GM11168 (cell line): ENCODE results near the gene GPRC5C.
"Not testable (repeated sequence)": the region's sequence is repeated elsewhere in the genome, so short reads cannot be mapped to it uniquely, and the experiment has no call there.

ENCODE experiments used
- in situ Hi-C: fragments of 300-500 bp; cut with MboI; formaldehyde crosslinking; loops from one replicate; pipeline ENCODE4 v1.12.0; 2022; ENCODE audit warnings: low sequenced_read_pairs; ENCODE audit not compliant: unreplicated experiment

The GPRC5C gene

DNA sequence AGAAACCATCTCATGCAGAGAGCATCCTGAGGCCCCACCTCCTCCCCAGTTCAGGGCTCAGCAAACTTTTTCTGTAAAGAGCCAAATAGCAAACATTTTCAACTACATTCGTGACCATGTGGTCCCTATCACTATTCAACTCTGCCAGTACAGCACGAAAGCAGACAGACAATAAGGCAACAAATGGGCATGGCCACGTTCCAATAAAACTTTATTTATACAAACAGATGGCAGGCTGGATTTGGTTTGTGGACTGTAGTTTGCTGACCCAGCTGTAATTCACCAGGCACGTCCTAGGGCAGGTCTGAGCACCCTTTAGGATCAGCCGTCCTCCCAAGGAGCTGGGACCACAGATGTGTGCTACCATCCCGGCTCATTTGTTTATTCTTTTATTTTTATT, 27.1 kb upstream of the GPRC5C start:
- in situ Hi-C loops: no loop called here

DNA sequence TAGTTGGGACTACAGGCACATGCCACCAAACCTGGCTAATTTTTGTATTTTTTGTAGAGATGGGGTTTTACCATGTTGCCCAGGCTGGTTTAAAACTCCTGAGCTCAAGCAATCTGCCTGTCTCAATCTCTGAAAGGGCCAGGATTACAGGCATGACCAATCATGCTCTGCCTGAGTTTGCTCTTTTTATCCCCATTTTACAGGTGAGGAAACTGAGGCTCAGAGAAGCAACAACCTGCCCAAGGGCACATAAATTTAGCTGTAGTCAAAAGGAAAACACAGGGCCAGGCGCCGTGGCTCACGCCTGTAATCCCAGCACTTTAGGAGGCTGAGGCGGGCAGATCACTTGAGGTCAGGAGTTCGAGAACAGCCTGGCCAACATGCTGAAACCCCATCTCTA, 26.6 kb upstream of the GPRC5C start:
- in situ Hi-C loops: not testable (repeated sequence)

- in situ Hi-C loops: no loop called here
Measured at GRCh38 chr17:74407384-74407783, 24.5 kb upstream of the GPRC5C start.

DNA sequence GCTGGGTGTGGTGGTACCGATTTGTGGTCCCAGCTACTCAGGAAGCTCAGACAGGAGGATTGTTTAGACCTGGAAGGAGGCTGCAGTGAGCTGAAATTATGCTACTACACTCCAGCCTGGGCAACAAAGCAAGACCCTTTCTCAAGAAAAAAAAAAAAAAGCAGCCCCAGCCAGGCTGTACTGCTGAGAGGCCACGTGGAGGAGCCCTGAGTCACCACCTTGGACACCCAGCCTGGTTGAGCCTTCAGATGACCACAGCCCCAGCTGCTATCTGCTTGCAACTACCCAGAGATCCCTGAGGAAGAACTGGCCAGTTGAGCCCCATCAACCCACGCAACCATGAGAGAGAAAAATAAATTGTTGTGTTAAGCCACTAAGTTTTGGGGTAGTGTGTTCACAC, 23.6 kb upstream of the GPRC5C start:
- in situ Hi-C loops: no loop called here

DNA sequence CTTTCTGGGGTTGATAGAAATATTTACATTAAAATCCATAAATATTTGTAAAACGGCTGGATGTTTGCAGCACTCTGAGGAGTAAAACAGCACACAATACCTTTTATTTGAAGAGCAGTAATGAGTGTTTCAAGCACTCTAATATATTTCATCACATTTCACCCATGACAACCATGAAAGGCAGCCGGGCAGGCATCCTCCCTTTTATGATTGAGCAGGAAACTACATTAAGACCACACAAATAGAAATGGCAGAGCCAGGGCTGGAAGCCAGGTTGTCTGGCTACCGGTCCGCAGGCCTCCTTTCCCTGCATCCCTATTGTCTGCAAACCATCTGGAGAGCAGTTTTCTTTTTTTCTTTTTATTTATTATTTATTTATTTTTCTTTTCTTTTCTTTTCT, 23.1 kb upstream of the GPRC5C start:
- in situ Hi-C loops: no loop called here

GRCh38 chr17:74410001-74410443, 21.9 kb upstream of the GPRC5C start:
- in situ Hi-C loops: no loop called here

- in situ Hi-C loops: no loop called here
Measured at GRCh38 chr17:74412581-74412980, 19.3 kb upstream of the GPRC5C start.

- in situ Hi-C loops: no loop called here
Measured at GRCh38 chr17:74413491-74413890, 18.4 kb upstream of the GPRC5C start.

DNA sequence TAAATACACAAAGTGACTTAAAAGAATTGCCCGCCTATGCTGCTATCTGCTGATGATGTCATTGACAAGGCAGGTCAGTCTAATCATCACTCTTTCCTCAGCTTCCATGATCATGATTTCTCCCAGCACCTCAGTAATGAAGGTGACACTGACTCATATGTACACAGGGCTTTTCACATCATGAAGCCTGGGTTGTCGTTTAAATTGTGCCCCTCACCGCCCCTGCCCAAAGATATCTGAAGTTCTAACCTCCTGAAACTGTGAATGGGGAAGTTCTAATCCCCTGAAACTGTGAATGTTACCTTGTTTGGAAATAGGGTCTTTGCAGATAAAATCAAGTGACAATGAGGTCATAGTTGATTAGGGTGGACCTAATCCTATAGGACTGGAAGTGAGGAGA, 17.4 kb upstream of the GPRC5C start:
- in situ Hi-C loops: no loop called here

DNA sequence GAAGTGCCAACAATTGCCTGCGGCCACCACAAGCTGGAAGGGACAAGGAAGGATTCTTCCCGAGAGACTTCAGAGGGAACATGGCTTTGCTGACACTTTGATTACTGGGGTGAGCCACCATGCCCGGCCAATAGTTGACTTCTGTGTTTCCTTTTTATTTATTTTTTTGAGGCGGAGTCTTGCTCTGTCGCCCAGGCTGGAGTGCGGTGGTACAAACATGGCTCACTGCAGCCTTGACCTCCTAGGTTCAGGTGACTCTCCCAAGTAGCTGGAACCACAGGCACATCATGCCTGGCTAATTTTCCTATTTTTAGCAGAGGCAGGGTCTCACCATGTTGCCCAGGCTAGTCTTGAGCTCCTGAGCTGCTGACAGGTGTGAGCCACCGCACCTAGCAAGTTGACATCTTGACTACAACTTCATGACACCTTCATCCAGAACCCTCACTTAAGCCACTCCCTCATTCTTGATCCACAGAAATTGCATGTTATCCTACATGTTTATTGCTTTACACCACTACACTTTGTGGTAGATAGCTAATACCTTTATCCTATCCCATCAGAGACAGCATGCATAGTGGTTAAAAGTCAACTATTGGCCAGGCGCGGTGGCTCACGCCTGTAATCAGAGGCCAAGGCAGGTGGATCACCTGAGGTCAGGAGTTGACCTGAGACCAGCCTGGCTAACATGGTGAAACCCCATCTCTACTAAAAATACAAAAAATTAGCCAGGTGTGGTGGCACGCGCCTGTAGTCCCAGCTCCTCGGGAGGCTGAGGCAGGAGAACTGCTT, 16.1 kb upstream of the GPRC5C start:
- in situ Hi-C loops: no loop called here

DNA sequence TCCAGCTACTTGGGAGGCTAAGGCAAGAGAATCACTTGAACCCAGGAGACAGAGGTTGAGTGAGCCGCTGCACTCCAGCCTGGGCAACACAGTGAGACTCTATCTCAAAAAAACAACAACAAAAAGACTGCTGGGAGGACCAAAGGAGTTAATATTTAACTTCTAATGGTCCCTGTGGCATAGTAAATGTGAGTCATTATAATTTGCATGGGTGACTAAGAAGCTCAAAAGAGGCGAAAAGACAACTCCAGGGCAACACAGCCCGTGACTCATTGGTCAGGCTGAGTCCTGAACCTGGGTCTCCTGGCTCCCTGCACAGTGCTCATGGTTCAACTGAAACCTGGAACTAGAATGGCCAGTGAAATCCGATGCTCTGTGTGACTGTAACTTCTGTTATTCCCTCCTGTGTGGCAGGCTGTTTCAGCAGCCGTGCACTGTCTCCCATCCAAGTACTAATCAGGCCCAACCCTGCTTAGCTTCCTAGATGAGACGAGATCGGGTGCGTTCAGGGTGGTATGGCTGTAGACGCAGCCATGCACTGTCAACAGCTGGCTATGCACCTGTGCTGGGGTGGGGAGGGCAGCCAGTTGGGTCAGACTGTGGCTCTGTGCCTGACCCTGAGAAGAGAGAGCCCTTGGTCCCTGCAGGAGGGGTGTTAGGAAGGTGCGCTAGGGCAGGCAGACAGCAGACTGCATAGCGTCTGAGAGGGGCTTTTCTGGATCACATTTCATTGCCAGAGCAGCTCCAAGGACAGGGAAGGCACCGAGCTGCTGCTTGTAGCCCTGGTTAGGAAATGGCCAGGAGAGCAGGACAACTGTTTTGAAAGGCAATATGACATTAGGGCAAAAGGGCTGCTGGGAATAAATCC, 14.5 kb upstream of the GPRC5C start:
- in situ Hi-C loops: no loop called here

- in situ Hi-C loops: no loop called here
Measured at GRCh38 chr17:74419928-74420411, 11.9 kb upstream of the GPRC5C start.

- in situ Hi-C loops: no loop called here
Measured at GRCh38 chr17:74424117-74424516, 7.8 kb upstream of the GPRC5C start.

DNA sequence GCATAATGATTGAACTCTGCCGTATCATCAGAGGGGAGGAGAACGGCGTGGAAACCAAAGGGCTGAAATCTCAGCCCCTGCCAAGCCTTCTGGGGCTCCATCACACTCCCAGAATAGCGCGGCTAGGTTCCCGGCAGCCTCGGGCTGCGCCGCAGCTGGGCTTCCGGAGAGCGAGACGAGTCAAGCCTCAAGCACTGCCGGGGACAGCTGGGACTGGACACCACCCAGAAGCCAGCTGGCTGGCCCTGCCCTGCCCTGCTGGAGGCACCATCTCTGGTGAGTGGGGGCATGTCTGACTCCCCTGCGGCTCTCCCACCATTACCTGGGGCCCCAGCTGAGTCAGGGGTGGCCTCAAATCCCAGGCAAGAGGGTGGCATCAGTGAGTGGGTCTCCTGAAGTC, 7.2 kb upstream of the GPRC5C start:
- in situ Hi-C loops: no loop called here

GRCh38 chr17:74426551-74427047, 5.3 kb upstream of the GPRC5C start:
- in situ Hi-C loops: no loop called here

GRCh38 chr17:74427048-74427762, 4.7 kb upstream of the GPRC5C start:
- in situ Hi-C loops: no loop called here

DNA sequence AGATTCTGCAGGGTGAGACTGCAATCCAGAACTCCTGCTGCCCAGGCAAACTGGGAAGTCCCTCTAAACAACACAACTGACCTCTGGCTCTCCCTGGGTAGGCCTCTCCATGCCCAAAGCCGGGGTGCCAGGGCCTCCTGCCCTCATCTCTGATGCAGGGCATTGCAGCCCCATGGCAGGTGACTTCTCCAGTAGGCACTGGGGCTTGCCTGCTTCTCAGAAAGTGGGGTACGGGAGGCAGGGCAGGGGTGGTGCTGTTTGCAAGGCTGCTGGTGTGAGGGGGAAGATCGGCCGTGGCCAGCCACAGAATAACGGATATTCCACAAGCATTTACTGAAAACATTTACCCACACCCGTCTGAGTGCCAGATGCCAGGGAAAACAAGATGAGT, 4.1 kb upstream of the GPRC5C start:
- in situ Hi-C loops: no loop called here

- in situ Hi-C loops: no loop called here
Measured at GRCh38 chr17:74429604-74430384, 2.1 kb upstream of the GPRC5C start.

DNA sequence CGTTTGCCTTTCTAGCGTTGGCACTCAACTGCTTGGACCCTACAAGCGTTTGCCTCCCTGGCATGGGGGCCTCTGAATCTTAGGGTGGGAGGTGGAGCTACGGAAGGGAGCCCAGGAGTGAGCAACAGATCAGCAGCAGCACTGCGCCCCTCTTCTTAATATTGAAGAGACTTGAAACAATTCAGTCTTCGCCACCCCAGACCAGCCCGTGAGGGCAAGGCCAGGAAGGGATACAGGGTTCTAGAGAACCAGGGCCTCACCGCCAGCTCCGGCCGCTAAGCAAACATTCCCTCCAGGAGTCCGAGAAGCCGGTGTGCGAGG, 1.5 kb upstream of the GPRC5C start:
- in situ Hi-C loops: no loop called here
